ENCODE measurements around the gene NOTO. TPM values are rescaled to one million over a fixed set of nuclear protein-coding genes. Genes with fewer than 3 reads are reported as not detected.
"Not testable (repeated sequence)": the region's sequence is repeated elsewhere in the genome, so short reads cannot be mapped to it uniquely, and the experiment has no call there.

The NOTO gene, protein sequence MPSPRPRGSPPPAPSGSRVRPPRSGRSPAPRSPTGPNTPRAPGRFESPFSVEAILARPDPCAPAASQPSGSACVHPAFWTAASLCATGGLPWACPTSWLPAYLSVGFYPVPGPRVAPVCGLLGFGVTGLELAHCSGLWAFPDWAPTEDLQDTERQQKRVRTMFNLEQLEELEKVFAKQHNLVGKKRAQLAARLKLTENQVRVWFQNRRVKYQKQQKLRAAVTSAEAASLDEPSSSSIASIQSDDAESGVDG
- not detected for total RNA-seq

GRCh38 chr2:73202156-73203054 lies at the start of gene NOTO:
NOTO (plus strand) TSS chr2:73202574; CDS start chr2:73202667, 93 bp downstream.
- H3K9me3 ChIP-seq (ENCODE audit: low read depth, low read length), result no peaks in the 10 kb centered on the region
- H3K4me1 ChIP-seq (ENCODE audit: insufficient read depth, low read length), result peaks cover 11% of the 10 kb centered on the region
- H3K27me3 ChIP-seq (ENCODE audit: insufficient read depth, low read length), result peaks cover 63% of the 10 kb centered on the region
- H3K4me3 ChIP-seq (ENCODE audit: low read length), result no peak within 1 kb of the TSS

DNA sequence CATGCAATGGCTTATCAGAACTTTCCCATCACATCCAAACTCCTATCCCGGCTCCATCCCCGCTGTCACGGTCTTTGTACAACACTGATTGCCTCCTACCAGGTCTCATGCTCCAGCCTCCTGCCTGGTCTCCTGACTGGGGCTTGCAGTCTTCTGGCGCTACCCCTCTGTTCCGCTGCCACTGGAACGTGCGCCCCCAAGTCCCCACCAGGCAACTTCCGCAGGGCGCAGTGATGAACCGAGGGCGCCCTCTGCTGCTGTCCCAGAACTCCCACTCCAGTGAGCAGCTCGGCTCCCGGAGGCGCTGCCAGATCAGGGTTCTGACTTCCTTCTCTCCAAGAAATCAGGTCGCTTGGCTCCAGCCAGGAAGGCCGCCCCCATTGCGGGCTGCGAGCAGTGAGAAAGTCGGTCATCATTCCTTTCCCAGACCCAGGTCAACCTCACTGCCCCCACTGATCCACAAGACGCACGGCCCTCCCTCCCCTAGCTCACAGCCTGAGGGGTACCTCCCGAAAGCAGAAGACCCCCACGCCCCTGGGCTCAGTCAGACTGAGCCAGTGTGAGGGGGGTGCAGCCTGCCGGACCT lies 45.7 kb upstream of the NOTO start:
- Histone ChIP-seq H3K4me1 (ENCODE audit: insufficient read depth, low read length) (no peaks in the 10 kb centered on the region), H3K4me3 (ENCODE audit: low read length) (no peak overlapping the region), H3K27me3 (ENCODE audit: insufficient read depth, low read length) (peaks cover 16% of the 10 kb centered on the region), H3K9me3 (ENCODE audit: low read depth, low read length) (no peaks in the 10 kb centered on the region)

DNA sequence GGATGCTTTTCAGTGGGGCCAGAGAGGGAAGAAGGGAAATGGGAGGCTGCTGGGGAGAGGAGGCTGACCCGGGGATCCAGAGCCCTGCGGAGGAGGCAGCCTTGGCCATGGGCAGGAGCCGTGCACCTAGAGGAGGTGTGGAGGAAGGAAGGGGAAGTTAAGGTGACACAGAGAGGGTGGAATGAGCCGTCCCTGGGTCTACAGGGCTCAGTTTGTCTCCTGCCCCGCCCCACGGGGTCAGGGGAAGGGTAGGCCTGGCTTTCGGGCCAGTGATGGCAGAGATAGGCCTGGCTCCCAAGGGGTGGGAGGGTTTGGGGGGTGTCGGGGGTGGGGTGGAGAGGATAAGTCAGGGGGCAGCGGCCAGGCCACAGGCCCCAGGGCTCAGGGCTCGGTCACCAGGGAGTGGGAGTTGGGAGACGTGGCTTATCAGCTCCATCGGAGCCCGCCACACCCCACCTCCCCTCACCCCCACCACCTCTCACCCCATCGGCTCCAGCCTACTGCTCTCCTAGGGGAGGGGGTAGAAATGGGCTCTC lies 39.5 kb upstream of the NOTO start:
- H3K4me1 ChIP-seq (ENCODE audit: insufficient read depth, low read length), result no peaks in the 10 kb centered on the region
- H3K4me3 ChIP-seq (ENCODE audit: low read length), result no peak overlapping the region
- no peaks in the 10 kb centered on the region for H3K9me3 ChIP-seq (ENCODE audit: low read depth, low read length)
- H3K27me3 ChIP-seq (ENCODE audit: insufficient read depth, low read length), result peaks cover 5% of the 10 kb centered on the region

GRCh38 chr2:73163483-73164367 lies 38.6 kb upstream of the NOTO start:
- no peaks in the 10 kb centered on the region for H3K27me3 ChIP-seq (ENCODE audit: insufficient read depth, low read length)
- no peaks in the 10 kb centered on the region for H3K9me3 ChIP-seq (ENCODE audit: low read depth, low read length)
- no peaks in the 10 kb centered on the region for H3K4me1 ChIP-seq (ENCODE audit: insufficient read depth, low read length)
- H3K4me3 ChIP-seq (ENCODE audit: low read length), result no peak overlapping the region

DNA sequence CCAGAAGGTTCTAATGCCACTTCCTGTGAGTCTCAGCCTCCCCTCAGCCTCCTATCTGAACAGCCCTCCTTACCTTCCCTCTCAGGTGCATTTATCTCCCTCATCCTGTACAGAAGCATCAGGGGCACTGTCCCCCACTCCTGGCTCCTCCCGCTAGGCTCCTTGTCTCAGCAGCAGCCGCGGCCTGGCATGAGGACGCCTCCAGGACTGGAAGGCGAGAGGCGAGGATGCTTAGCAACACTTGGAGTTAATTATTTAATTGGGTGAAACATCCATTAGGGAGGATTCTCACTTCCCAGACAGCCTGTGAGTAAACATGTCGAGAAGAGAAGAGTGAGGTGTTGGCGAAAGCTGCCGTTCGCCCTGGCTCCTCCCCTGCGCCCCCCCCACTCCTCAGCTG lies 36.4 kb upstream of the NOTO start:
- not testable (repeated sequence) for H3K27me3 ChIP-seq (ENCODE audit: insufficient read depth, low read length); H3K4me3 ChIP-seq (ENCODE audit: low read length); H3K9me3 ChIP-seq (ENCODE audit: low read depth, low read length); H3K4me1 ChIP-seq (ENCODE audit: insufficient read depth, low read length)

- H3K27me3 ChIP-seq (ENCODE audit: insufficient read depth, low read length); H3K4me3 ChIP-seq (ENCODE audit: low read length); H3K4me1 ChIP-seq (ENCODE audit: insufficient read depth, low read length); H3K9me3 ChIP-seq (ENCODE audit: low read depth, low read length): not testable (repeated sequence)
These were observed 35.6 kb upstream of the NOTO start for GRCh38 chr2:73166813-73167212.

DNA sequence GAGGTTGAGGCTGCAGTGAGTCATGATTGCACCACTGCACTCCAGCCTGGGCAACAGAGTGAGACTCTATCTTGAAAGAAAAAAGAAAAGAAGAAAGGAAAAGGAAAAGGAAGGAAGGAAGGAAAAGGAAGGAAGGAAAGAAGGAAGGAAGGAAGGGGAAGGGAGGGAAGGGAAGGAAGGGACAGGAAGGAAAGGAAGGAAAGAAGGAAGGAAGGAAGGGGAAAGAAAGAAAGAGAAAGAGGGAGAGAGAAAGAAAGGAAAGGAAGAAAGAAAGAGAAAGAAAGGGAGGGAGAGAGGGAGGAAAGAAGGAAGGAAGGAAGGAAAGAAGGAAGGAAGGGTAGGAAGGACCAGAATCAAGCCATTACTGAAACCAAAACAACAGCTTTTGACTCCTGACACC lies 34.0 kb upstream of the NOTO start:
- not testable (repeated sequence) for H3K9me3 ChIP-seq (ENCODE audit: low read depth, low read length); H3K4me1 ChIP-seq (ENCODE audit: insufficient read depth, low read length); H3K27me3 ChIP-seq (ENCODE audit: insufficient read depth, low read length); H3K4me3 ChIP-seq (ENCODE audit: low read length)

DNA sequence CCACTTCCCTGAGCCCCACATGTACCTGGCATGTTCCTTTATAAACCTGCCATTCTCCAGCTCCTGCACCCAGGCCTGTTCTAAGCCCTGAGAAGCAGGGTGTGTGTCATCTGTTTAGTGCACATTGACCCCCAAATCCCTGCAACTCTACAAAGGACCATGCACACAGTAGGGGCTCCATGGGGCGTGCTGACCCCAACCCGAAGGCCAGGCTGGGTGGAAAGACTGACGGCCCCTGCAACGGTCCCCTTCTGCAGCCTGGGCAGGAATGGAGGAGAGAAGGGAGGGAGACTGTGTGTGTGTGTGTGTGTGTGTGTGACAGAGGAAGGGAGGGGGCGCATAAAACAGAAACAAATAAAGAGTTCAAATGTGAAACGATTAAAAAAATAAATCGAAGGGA lies 32.0 kb upstream of the NOTO start:
- not testable (repeated sequence) for H3K4me1 ChIP-seq (ENCODE audit: insufficient read depth, low read length); H3K9me3 ChIP-seq (ENCODE audit: low read depth, low read length); H3K4me3 ChIP-seq (ENCODE audit: low read length)
- peaks cover 12% of the 10 kb centered on the region for H3K27me3 ChIP-seq (ENCODE audit: insufficient read depth, low read length)

- Histone ChIP-seq H3K4me3 (ENCODE audit: low read length) (no peak overlapping the region), H3K4me1 (ENCODE audit: insufficient read depth, low read length) (peaks cover 29% of the 10 kb centered on the region), H3K27me3 (ENCODE audit: insufficient read depth, low read length) (peaks cover 28% of the 10 kb centered on the region), H3K9me3 (ENCODE audit: low read depth, low read length) (no peaks in the 10 kb centered on the region)
These were observed 29.4 kb upstream of the NOTO start for GRCh38 chr2:73172963-73173362.

DNA sequence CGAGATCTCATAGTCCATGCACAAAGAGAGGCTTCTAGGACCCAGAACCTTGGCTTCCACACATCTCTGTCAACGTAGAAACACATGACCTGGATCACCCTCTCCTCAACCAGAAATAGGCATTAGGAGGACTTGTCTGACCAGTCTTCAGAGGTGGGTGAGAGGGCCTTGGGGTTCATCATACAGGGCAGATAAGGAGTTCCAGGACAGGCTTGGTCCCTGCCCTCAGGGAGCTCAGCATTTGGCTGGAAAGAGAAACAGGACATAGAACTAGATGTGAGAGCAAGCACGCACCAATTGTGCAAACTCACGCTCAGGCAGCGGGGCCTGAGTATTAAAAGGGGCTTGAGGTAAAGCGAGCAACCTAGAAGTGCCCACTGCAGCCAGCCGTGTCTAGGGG lies 28.6 kb upstream of the NOTO start:
- H3K4me1 ChIP-seq (ENCODE audit: insufficient read depth, low read length), result peaks cover 29% of the 10 kb centered on the region
- H3K27me3 ChIP-seq (ENCODE audit: insufficient read depth, low read length), result peaks cover 36% of the 10 kb centered on the region
- no peaks in the 10 kb centered on the region for H3K9me3 ChIP-seq (ENCODE audit: low read depth, low read length)
- H3K4me3 ChIP-seq (ENCODE audit: low read length), result no peak overlapping the region

DNA sequence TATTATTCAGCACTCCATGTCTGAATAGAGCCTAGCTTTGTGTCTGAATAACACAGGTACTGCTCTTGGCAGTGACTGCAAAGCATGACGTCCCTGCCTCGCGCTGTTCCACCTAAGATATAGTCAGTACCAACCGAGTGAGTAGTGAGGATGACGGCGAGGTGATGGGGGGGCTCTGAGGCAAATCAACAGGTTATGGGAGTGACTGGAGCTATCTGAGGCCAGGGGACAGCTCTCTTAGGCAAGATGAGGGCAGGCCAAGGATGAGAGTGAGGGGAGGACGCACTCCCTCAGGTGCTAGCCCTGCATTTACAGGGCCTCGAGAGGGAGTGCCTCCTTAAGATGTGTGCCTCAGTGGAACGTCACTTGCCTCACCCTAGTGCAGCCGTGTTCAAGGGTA lies 28.1 kb upstream of the NOTO start:
- no peaks in the 10 kb centered on the region for H3K9me3 ChIP-seq (ENCODE audit: low read depth, low read length)
- H3K4me3 ChIP-seq (ENCODE audit: low read length), result no peak overlapping the region
- H3K4me1 ChIP-seq (ENCODE audit: insufficient read depth, low read length), result peaks cover 29% of the 10 kb centered on the region
- H3K27me3 ChIP-seq (ENCODE audit: insufficient read depth, low read length), result peaks cover 40% of the 10 kb centered on the region

DNA sequence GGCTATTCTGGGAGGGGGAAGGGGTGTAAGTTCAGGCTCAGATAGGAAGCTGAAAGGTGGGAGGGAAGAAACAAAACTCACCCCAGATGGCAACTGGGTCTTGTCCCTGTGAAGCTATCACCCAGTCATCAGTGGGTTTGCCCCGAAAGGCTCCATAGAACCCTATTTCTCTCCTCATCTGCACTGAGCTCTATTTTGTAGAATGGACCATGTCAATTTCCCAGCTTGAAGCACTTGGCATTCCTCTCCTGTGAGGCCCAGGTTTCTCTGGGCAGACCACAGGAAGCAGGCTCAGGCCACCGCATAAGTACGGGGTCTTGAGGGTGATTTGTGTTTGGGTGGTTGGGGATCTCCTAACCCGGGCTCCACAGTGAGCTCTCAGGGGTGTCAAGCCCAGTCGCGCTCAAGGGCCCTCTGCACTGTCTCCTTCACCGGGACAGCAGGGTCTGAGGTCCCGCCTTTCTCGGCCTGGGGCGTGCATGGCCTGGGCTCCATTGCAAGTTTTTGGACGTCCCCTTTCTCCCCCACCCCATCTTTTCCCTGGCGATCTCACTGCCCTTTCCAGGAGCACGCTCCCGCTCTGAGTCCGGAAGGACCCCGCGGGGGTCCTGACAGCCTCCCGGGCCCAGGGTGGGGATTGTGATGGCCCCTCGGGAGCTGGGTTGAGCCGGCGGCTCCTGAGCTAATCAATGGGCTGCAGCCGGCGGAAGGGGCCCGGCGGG lies 27.3 kb upstream of the NOTO start:
- H3K4me3 ChIP-seq (ENCODE audit: low read length), result peak overlapping the region; percentile 18
- H3K9me3 ChIP-seq (ENCODE audit: low read depth, low read length), result no peaks in the 10 kb centered on the region
- peaks cover 29% of the 10 kb centered on the region for H3K4me1 ChIP-seq (ENCODE audit: insufficient read depth, low read length)
- H3K27me3 ChIP-seq (ENCODE audit: insufficient read depth, low read length), result peaks cover 47% of the 10 kb centered on the region

GRCh38 chr2:73175663-73176204 lies 26.6 kb upstream of the NOTO start:
- Histone ChIP-seq H3K4me1 (ENCODE audit: insufficient read depth, low read length) (peaks cover 29% of the 10 kb centered on the region), H3K27me3 (ENCODE audit: insufficient read depth, low read length) (peaks cover 47% of the 10 kb centered on the region), H3K4me3 (ENCODE audit: low read length) (peak overlapping the region; percentile 18), H3K9me3 (ENCODE audit: low read depth, low read length) (no peaks in the 10 kb centered on the region)

Data from mononuclear cell (primary cell).